ENCODE data around the gene MYH8. TPM values are rescaled to one million over a fixed set of nuclear protein-coding genes. Genes with fewer than 3 reads are reported as not detected.

Gene MYH8
- total and polyA plus RNA-seq, 8 donors = not detected

- no peaks in the 10 kb centered on the region for H3K27me3 ChIP-seq
- intact Hi-C loops (cut with DNase I) = no loop called here
- H3K27ac ChIP-seq = no peak overlapping the region
- DNase-seq (no peak), ATAC-seq (no peak)
- H3K36me3 ChIP-seq = no peaks in the 10 kb centered on the region
- H3K4me3 ChIP-seq = no peak overlapping the region
- no peak for TF ChIP-seq CTCF (IDR thresholded peaks at IDR 0.05)
- H3K9me3 ChIP-seq = no peaks in the 10 kb centered on the region
- no peaks in the 10 kb centered on the region for H3K4me1 ChIP-seq
Measured at GRCh38 chr17:10352893-10353292, 68.9 kb downstream of the MYH8 start.

- H3K4me3 ChIP-seq = no peak overlapping the region
- no peaks in the 10 kb centered on the region for H3K9me3 ChIP-seq
- ATAC-seq = no peak
- no peak for TF ChIP-seq CTCF (IDR thresholded peaks at IDR 0.05)
- H3K27ac ChIP-seq = no peak overlapping the region
- no peaks in the 10 kb centered on the region for H3K4me1 ChIP-seq
- intact Hi-C loops (cut with DNase I) = no loop called here
- no peaks in the 10 kb centered on the region for H3K36me3 ChIP-seq
- no peak for DNase-seq
- H3K27me3 ChIP-seq = no peaks in the 10 kb centered on the region
Measured at GRCh38 chr17:10349403-10349802, 72.3 kb downstream of the MYH8 start.

GRCh38 chr17:10344816-10345215 is 76.9 kb downstream of the MYH8 start:
- H3K36me3 ChIP-seq = no peaks in the 10 kb centered on the region
- intact Hi-C loops (cut with DNase I) = no loop called here
- no peaks in the 10 kb centered on the region for H3K4me1 ChIP-seq
- no peak overlapping the region for H3K4me3 ChIP-seq
- TF ChIP-seq CTCF (IDR thresholded peaks at IDR 0.05) = no peak
- ATAC-seq (no peak), DNase-seq (no peak)
- no peaks in the 10 kb centered on the region for H3K27me3 ChIP-seq
- no peak overlapping the region for H3K27ac ChIP-seq
- H3K9me3 ChIP-seq = no peaks in the 10 kb centered on the region

Other genes starting within 250 kb of the MYH8 start
- gene GAS7, start 223.3 kb downstream of the MYH8 start, total RNA-seq = 10 to 100 TPM; 57.9 to 83.4 TPM
- gene GAS7, start 223.3 kb downstream of the MYH8 start, polyA plus RNA-seq (ENCODE audit: insufficient read length in 6 of 6) = 10 to 100 TPM; 30.4 to 45.1 (median 35.4) TPM
- gene MYH13, start 48.9 kb downstream of the MYH8 start, total RNA-seq = not detected
- gene MYH13, start 48.9 kb downstream of the MYH8 start, polyA plus RNA-seq (ENCODE audit: insufficient read length in 6 of 6) = under 1 TPM in 2 of 6 donors, not detected in 4; 0.03 TPM
- not detected for gene MYH4, start 47.6 kb upstream of the MYH8 start, total RNA-seq
- gene MYH4, start 47.6 kb upstream of the MYH8 start, polyA plus RNA-seq (ENCODE audit: insufficient read length in 6 of 6) = not detected
- gene MYH1, start 96.6 kb upstream of the MYH8 start, total RNA-seq = under 1 TPM; 0.05 to 0.20 TPM
- not detected for gene MYH1, start 96.6 kb upstream of the MYH8 start, polyA plus RNA-seq (ENCODE audit: insufficient read length in 6 of 6)
- under 1 TPM; 0.05 to 0.17 TPM for gene MYH2, start 127.7 kb upstream of the MYH8 start, total RNA-seq
- gene MYH2, start 127.7 kb upstream of the MYH8 start, polyA plus RNA-seq (ENCODE audit: insufficient read length in 6 of 6) = not detected
- 1 to 10 TPM; 1.5 to 2.9 TPM for gene MYH3, start 235.4 kb upstream of the MYH8 start, total RNA-seq
- gene MYH3, start 235.4 kb upstream of the MYH8 start, polyA plus RNA-seq (ENCODE audit: insufficient read length in 6 of 6) = 1 to 10 TPM; 3.5 to 7.1 (median 4.6) TPM

All from left lung (tissue), 10 donors.